H1 (cell line): Measurements from ENCODE around the gene B3GAT1. TPM values are rescaled to one million over a fixed set of nuclear protein-coding genes. Genes with fewer than 3 reads are reported as not detected.

ENCODE experiments used
- CTCF ChIA-PET: fragments of 300-600 bp; sonication (Branson Sonifier 250); formaldehyde crosslinking; loops from one replicate; lab custom pipeline; 2021; ENCODE audit not compliant: partially characterized antibody; lab: Charles Lee
- POLR2A ChIA-PET: fragments of 300-600 bp; sonication (Branson Sonifier 250); formaldehyde crosslinking; loops from one replicate; lab custom pipeline; 2021; ENCODE audit warnings: inconsistent platforms; ENCODE audit not compliant: partially characterized antibody; lab: Charles Lee
- DNase-seq, 2 experiments: peaks; one replicate each; pipeline versions ENCODE4 v3.0.0 to v3.0.0-alpha.2; 2010 to 2022; ENCODE audit warnings: low spot score in 2 of 2, low read depth in 1 of 2, mixed read lengths in 1 of 2
- FAIRE-seq: peaks from 2 replicates; lab custom pipeline; 2011; peaks lifted over from hg19 to GRCh38; lab: Jason Lieb, UNC
- H2AFZ ChIP-seq: 2 replicates; pipeline ENCODE4 v1.8.1; 2012; ENCODE audit warnings: low read length, inconsistent platforms
- H2AK5ac ChIP-seq: 2 replicates; pipeline ENCODE4 v1.6.1; 2013; ENCODE audit warnings: low read depth, low read length
- H2BK120ac ChIP-seq: replicated peaks from 2 replicates; pipeline ENCODE3; 2013; ENCODE audit warnings: low read depth, low read length, inconsistent platforms
- H2BK12ac ChIP-seq: 2 replicates; pipeline ENCODE4 v1.6.1; 2013; ENCODE audit warnings: low read depth, low read length
- H2BK15ac ChIP-seq: 2 replicates; pipeline ENCODE4 v1.6.1; 2013; ENCODE audit warnings: low read length
- H2BK20ac ChIP-seq: 2 replicates; pipeline ENCODE4 v1.6.1; 2013; ENCODE audit warnings: low read length
- H2BK5ac ChIP-seq: 2 replicates; pipeline ENCODE4 v1.6.1; 2013; ENCODE audit warnings: low read depth, low read length
- H3K14ac ChIP-seq: 2 replicates; pipeline ENCODE4 v1.6.1; 2013; ENCODE audit warnings: inconsistent platforms; ENCODE audit not compliant: insufficient read length
- H3K18ac ChIP-seq: 2 replicates; pipeline ENCODE4 v1.6.1; 2013; ENCODE audit warnings: low read length; ENCODE audit errors: extremely low read depth
- H3K23ac ChIP-seq: 2 replicates; pipeline ENCODE4 v1.6.1; 2013; ENCODE audit warnings: inconsistent platforms; ENCODE audit not compliant: insufficient read length
- H3K23me2 ChIP-seq: 2 replicates; pipeline ENCODE4 v1.6.1; 2013; ENCODE audit warnings: low read depth, low read length
- H3K27ac ChIP-seq: 2 replicates; pipeline ENCODE4 v1.6.1; 2011; ENCODE audit warnings: low read depth, low read length, inconsistent platforms
- H3K27me3 ChIP-seq, 4 experiments: replicated peaks in 1 of 4; 1 replicate in 1 of 4; 2 replicates in 3 of 4; pipeline versions ENCODE4 v1.6.1 to v1.8.1; 2011 to 2013; ENCODE audit warnings: low read length in 3 of 4, mild to moderate bottlenecking in 3 of 4, inconsistent platforms in 2 of 4, mixed read lengths in 2 of 4, moderate library complexity in 1 of 4; ENCODE audit not compliant: control insufficient read depth in 3 of 4, insufficient read depth in 3 of 4; ENCODE audit errors: extremely low read depth in 1 of 4
- H3K36me3 ChIP-seq, 4 experiments: 2 replicates each; pipeline versions ENCODE4 v1.6.1 to v1.8.1; 2011 to 2013; ENCODE audit warnings: mild to moderate bottlenecking in 4 of 4, low read length in 3 of 4, moderate library complexity in 2 of 4, control low read depth in 1 of 4, inconsistent platforms in 1 of 4; ENCODE audit not compliant: insufficient read depth in 4 of 4, control insufficient read depth in 2 of 4
- H3K4ac ChIP-seq: replicated peaks from 2 replicates; pipeline ENCODE3; 2013; ENCODE audit warnings: low read length, low read depth, mixed read lengths, inconsistent platforms; ENCODE audit not compliant: insufficient read length
- H3K4me1 ChIP-seq, 4 experiments: replicated peaks in 1 of 4; 1 replicate in 1 of 4; 2 replicates in 3 of 4; pipeline versions ENCODE4 v1.6.1 to v1.8.1; 2011 to 2013; ENCODE audit warnings: low read length in 3 of 4, inconsistent platforms in 2 of 4, mixed read lengths in 1 of 4; ENCODE audit not compliant: insufficient read depth in 4 of 4, control insufficient read depth in 3 of 4
- H3K4me2 ChIP-seq, 2 experiments: 2 replicates each; pipeline versions ENCODE4 v1.6.1 to v1.8.1; 2011 to 2013; ENCODE audit warnings: low read depth in 2 of 2, low read length in 2 of 2, control low read depth in 1 of 2, inconsistent platforms in 1 of 2, mild to moderate bottlenecking in 1 of 2; ENCODE audit not compliant: insufficient read depth in 1 of 2
- H3K4me3 ChIP-seq, 4 experiments: fragments of 200-600, 300-600 bp in 1 of 4; sonication (generic), shearing (Covaris generic), sonication (Bioruptor Twin) in 1 of 4; 2 replicates each; pipeline versions ENCODE4 v1.5.1 to v1.8.1; 2011 to 2016; ENCODE audit warnings: low read length in 4 of 4, low read depth in 3 of 4, control low read depth in 2 of 4, inconsistent platforms in 2 of 4, mild to moderate bottlenecking in 2 of 4, mixed read lengths in 1 of 4, moderate library complexity in 1 of 4; ENCODE audit not compliant: insufficient read depth in 2 of 4; ENCODE audit errors: extremely low read depth in 1 of 4
- H3K56ac ChIP-seq: replicated peaks from 2 replicates; pipeline ENCODE3; 2013; ENCODE audit warnings: low read depth, mild to moderate bottlenecking, mixed read lengths, low read length, inconsistent platforms; ENCODE audit not compliant: insufficient read length
- H3K79me1 ChIP-seq: 2 replicates; pipeline ENCODE4 v1.6.1; 2013; ENCODE audit warnings: low read depth, low read length, control low read depth
- H3K79me2 ChIP-seq, 2 experiments: 2 replicates each; pipeline versions ENCODE4 v1.6.1 to v1.8.1; 2012 to 2013; ENCODE audit warnings: low read length in 2 of 2, mild to moderate bottlenecking in 2 of 2, inconsistent platforms in 1 of 2; ENCODE audit not compliant: insufficient read depth in 2 of 2, control insufficient read depth in 1 of 2
- H3K9ac ChIP-seq, 4 experiments: replicated peaks in 1 of 4; 1 replicate in 1 of 4; 2 replicates in 3 of 4; pipeline versions ENCODE4 v1.6.1 to v1.8.1; 2011 to 2013; ENCODE audit warnings: low read depth in 3 of 4, low read length in 3 of 4, control low read depth in 2 of 4, mild to moderate bottlenecking in 2 of 4, moderate library complexity in 2 of 4, inconsistent platforms in 1 of 4; ENCODE audit errors: extremely low read depth in 1 of 4
- H3K9me3 ChIP-seq, 2 experiments: 2 replicates each; pipeline versions ENCODE4 v1.6.1 to v1.8.1; 2012 to 2013; ENCODE audit warnings: mild to moderate bottlenecking in 2 of 2, moderate library complexity in 2 of 2, control low read depth in 1 of 2, inconsistent platforms in 1 of 2, low read depth in 1 of 2, low read length in 1 of 2, mixed read lengths in 1 of 2; ENCODE audit not compliant: insufficient read depth in 2 of 2
- H4K20me1 ChIP-seq, 2 experiments: replicated peaks in 1 of 2; 2 replicates each; pipeline versions ENCODE3 to v1.8.1; 2011 to 2013; ENCODE audit warnings: inconsistent platforms in 2 of 2, low read length in 2 of 2, mild to moderate bottlenecking in 1 of 2; ENCODE audit not compliant: insufficient read depth in 2 of 2, control insufficient read depth in 1 of 2
- H4K5ac ChIP-seq: 2 replicates; pipeline ENCODE4 v1.6.1; 2013; ENCODE audit warnings: low read length, low read depth, mixed read lengths, inconsistent platforms; ENCODE audit not compliant: insufficient read length
- H4K8ac ChIP-seq: 2 replicates; pipeline ENCODE4 v1.8.0; 2013; ENCODE audit warnings: mild to moderate bottlenecking, moderate library complexity, low read length, inconsistent platforms; ENCODE audit not compliant: insufficient read depth; ENCODE audit errors: extremely low read depth
- H4K91ac ChIP-seq: replicated peaks from 2 replicates; pipeline ENCODE3; 2013; ENCODE audit warnings: low read length, mixed read lengths, inconsistent platforms; ENCODE audit not compliant: insufficient read length
- CHD1 ChIP-seq: IDR thresholded peaks from 2 replicates; pipeline ENCODE4 v1.6.1; 2012; ENCODE audit warnings: low read depth, low read length, improper control_type of control experiment
- EP300 ChIP-seq, 2 experiments: IDR thresholded peaks; 1 replicate in 1 of 2; 2 replicates in 1 of 2; pipeline ENCODE4 v1.6.1; 2011 to 2012; ENCODE audit warnings: low read depth in 2 of 2, low read length in 2 of 2, mild to moderate bottlenecking in 2 of 2, borderline replicate concordance in 1 of 2, inconsistent platforms in 1 of 2, moderate library complexity in 1 of 2
- RBBP5 ChIP-seq: IDR thresholded peaks from 2 replicates; pipeline ENCODE4 v1.7.1; 2012; ENCODE audit warnings: low read depth, mild to moderate bottlenecking, inconsistent platforms, low read length, moderate library complexity, borderline replicate concordance
- TEAD4 ChIP-seq: IDR thresholded peaks from 2 replicates; pipeline ENCODE4 v1.6.1; 2012; ENCODE audit warnings: low read depth, low read length, inconsistent platforms, mixed read lengths
- WGBS, 2 experiments: shearing (Covaris generic) in 1 of 2; methylation state at CpG; one replicate each; pipeline versions ENCODE4 v1.1.6 to v1.1.7; 2013 to 2015; ENCODE audit warnings: low lambda C conversion rate in 2 of 2, mixed read lengths in 2 of 2, inconsistent platforms in 1 of 2, low coverage in 1 of 2, missing lambda C conversion rate in 1 of 2; ENCODE audit not compliant: insufficient replicate concordance in 2 of 2, insufficient coverage in 1 of 2, insufficient read length in 1 of 2; ENCODE audit errors: extremely low coverage in 1 of 2, missing lambda C conversion rate in 1 of 2; 5-methylcytosine and 5-hydroxymethylcytosine counted together
- polyA plus RNA-seq, 7 experiments: library from polyadenylated mRNA; depleted of rRNA in 3 of 7; stranded (reverse) in 5 of 7; unstranded in 2 of 7; fragments of >200 nt in 5 of 7; fragments of 200-250 nt in 2 of 7; gene quantifications; 1 replicate in 5 of 7; 2 replicates in 1 of 7; 4 replicates in 1 of 7; pipeline versions ENCODE4 v1.2.1 to v1.2.3, GENCODE V29; 2011 to 2013; ENCODE audit warnings: missing spikeins in 2 of 7, mixed read lengths in 2 of 7
- total RNA-seq: library from RNA; stranded (reverse); fragmentation: NEBNext Ultra II Directional; extraction: Animal tissue kit (Norgen Biotek cat#: 25700); gene quantifications from 2 replicates; pipeline ENCODE4 v1.2.1, GENCODE V29; 2021

The B3GAT1 gene
- total and polyA plus RNA-seq, 2 of the 8 experiments (the other 6 are each of a cell fraction or from before 2014, with no cell fraction given): 19.7 to 32.4 TPM

DNA sequence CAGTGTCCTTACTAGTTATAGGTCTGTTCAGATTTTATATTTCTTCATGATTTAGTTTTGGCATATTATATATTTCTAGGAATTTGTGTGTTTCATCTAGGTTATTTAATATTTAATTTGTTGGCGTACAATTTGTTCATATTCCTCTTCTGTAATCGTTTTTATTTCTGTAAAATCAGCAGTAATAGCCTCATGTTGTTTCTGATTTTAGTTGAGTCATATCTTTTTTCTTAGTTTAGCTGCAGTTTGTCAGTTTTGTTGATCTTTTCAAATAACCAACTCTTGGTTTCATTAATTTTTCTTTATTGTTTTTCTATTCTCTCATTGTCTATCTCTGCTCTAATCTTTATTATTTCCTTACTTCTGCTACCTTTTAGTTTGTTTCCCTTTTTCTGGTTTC lies 59.9 kb downstream of the B3GAT1 start:
- H4K8ac ChIP-seq: no peak overlapping the region
- H2BK120ac ChIP-seq: no peak overlapping the region
- FAIRE-seq (no peak), DNase-seq (no peak)
- no peaks in the 10 kb centered on the region for H4K20me1 ChIP-seq
- H3K79me1 ChIP-seq: no peaks in the 10 kb centered on the region
- ChIA-PET CTCF (interaction anchor here (0.8 kb wide), 1 partner anchor 14 kb away, joined by 3 read pairs; no protein-coding TSS in a partner anchor), POLR2A (no interaction called here)
- H2BK5ac ChIP-seq: no peak overlapping the region
- no peaks in the 10 kb centered on the region for H3K36me3 ChIP-seq
- no peaks in the 10 kb centered on the region for H3K9me3 ChIP-seq
- no peak overlapping the region for H2AK5ac ChIP-seq
- H3K4ac ChIP-seq: no peak overlapping the region
- no peak overlapping the region for H3K14ac ChIP-seq
- H2AFZ ChIP-seq: no peak overlapping the region
- no peak overlapping the region for H2BK15ac ChIP-seq
- H3K79me2 ChIP-seq: no peaks in the 10 kb centered on the region
- no peak overlapping the region for H4K91ac ChIP-seq
- no peak overlapping the region for H3K18ac ChIP-seq
- H3K27me3 ChIP-seq: no peaks in the 10 kb centered on the region; a peak in 1 of 7 replicates
- H3K4me3 ChIP-seq: no peak overlapping the region
- H3K23ac ChIP-seq: no peak overlapping the region
- H3K27ac ChIP-seq: no peak overlapping the region
- peaks cover 0 to 3% (median 1%) of the 10 kb centered on the region in 4 experiments; a peak in 2 of 7 replicates for H3K4me1 ChIP-seq
- H2BK20ac ChIP-seq: no peak overlapping the region
- TF ChIP-seq EP300 (IDR thresholded peaks at IDR 0.05; ENCODE audit: borderline replicate concordance in 1 of 2, low read depth in 2 of 2, low read length in 2 of 2): no peak
- TF ChIP-seq CHD1: no peak
- TF ChIP-seq RBBP5: no peak
- no peak for TF ChIP-seq TEAD4
- no peak overlapping the region for H2BK12ac ChIP-seq
- no peak overlapping the region for H3K9ac ChIP-seq
- no peaks in the 10 kb centered on the region for H3K23me2 ChIP-seq
- 84% methylated on average over 2 of the region's 2 CpGs; no CpG with 5 or more reads in 1 of the 2 experiments for WGBS, 2 experiments
- H4K5ac ChIP-seq: no peak overlapping the region
- no peak overlapping the region for H3K4me2 ChIP-seq
- H3K56ac ChIP-seq: no peak overlapping the region
